Neural progenitor cell (in vitro differentiated cells): ENCODE results near the gene GCN1. TPM values are rescaled to one million over a fixed set of nuclear protein-coding genes. Genes with fewer than 3 reads are reported as not detected.
A peak's percentile ranks its signal among the peaks of the same experiment; 100 is the strongest.

Source experiments
- DNase-seq: peaks from one replicate; pipeline ENCODE4 v3.0.0-alpha.2; 2016; ENCODE audit warnings: low spot score
- H2AFZ ChIP-seq: fragments of 200-600 bp; sonication (generic); replicated peaks from 2 replicates; pipeline ENCODE4 v1.6.1; 2016; ENCODE audit warnings: antibody characterized with exemption
- H3F3A ChIP-seq: fragments of 200-600 bp; sonication (generic); 2 replicates; pipeline ENCODE4 v1.6.1; 2016; ENCODE audit warnings: antibody characterized with exemption, low read depth
- H3K27ac ChIP-seq: fragments of 200-600 bp; sonication (generic); 2 replicates; pipeline ENCODE4 v1.5.1; 2016; ENCODE audit warnings: mild to moderate bottlenecking
- H3K27me3 ChIP-seq: fragments of 200-600 bp; sonication (generic); 2 replicates; pipeline ENCODE4 v1.6.1; 2016; ENCODE audit warnings: mild to moderate bottlenecking, moderate library complexity
- H3K36me3 ChIP-seq: fragments of 200-600 bp; sonication (generic); 2 replicates; pipeline ENCODE4 v1.5.1; 2016
- H3K4me1 ChIP-seq: fragments of 200-600 bp; sonication (generic); 2 replicates; pipeline ENCODE4 v1.6.1; 2016; ENCODE audit warnings: mixed run types
- H3K4me2 ChIP-seq: fragments of 200-600 bp; sonication (generic); 2 replicates; pipeline ENCODE4 v1.6.1; 2016
- H3K4me3 ChIP-seq: fragments of 200-600 bp; sonication (generic); 2 replicates; pipeline ENCODE4 v1.5.1; 2016
- H3K79me2 ChIP-seq: fragments of 200-600 bp; sonication (generic); 2 replicates; pipeline ENCODE4 v1.6.1; 2016; ENCODE audit warnings: low read depth
- H3K9ac ChIP-seq: fragments of 200-600 bp; sonication (generic); 2 replicates; pipeline ENCODE4 v1.6.1; 2016
- H3K9me3 ChIP-seq: fragments of 200-600 bp; sonication (generic); 2 replicates; pipeline ENCODE4 v1.5.1; 2016; ENCODE audit warnings: low read depth
- H4K20me1 ChIP-seq: fragments of 200-600 bp; sonication (generic); 2 replicates; pipeline ENCODE4 v1.6.1; 2016; ENCODE audit warnings: low read depth
- H3K27ac Mint-ChIP-seq: 3 replicates; pipeline ENCODE4 v1.8.0; 2021; ENCODE audit warnings: mixed read lengths
- H3K27me3 Mint-ChIP-seq: 2 replicates; pipeline ENCODE4 v1.8.0; 2022; ENCODE audit warnings: low read depth, mild to moderate bottlenecking, inconsistent platforms, moderate library complexity, mixed read lengths; ENCODE audit not compliant: insufficient read depth
- H3K36me3 Mint-ChIP-seq: 3 replicates; pipeline ENCODE4 v1.8.0; 2021; ENCODE audit warnings: mixed read lengths
- H3K4me1 Mint-ChIP-seq: 3 replicates; pipeline ENCODE4 v1.8.0; 2021; ENCODE audit warnings: mixed read lengths
- H3K4me3 Mint-ChIP-seq: 3 replicates; pipeline ENCODE4 v1.8.0; 2021; ENCODE audit warnings: mild to moderate bottlenecking, moderate library complexity, mixed read lengths
- H3K9me3 Mint-ChIP-seq: 3 replicates; pipeline ENCODE4 v1.8.0; 2020; ENCODE audit warnings: mixed read lengths
- CTCF ChIP-seq: fragments of 200-600 bp; sonication (generic); IDR thresholded peaks from 2 replicates; pipeline ENCODE4 v1.5.1; 2017; ENCODE audit warnings: antibody characterized with exemption, mild to moderate bottlenecking
- EZH2 ChIP-seq: fragments of 200-600 bp; sonication (generic); IDR thresholded peaks from 2 replicates; pipeline ENCODE4 v1.6.1; 2017; ENCODE audit warnings: antibody characterized with exemption, mild to moderate bottlenecking, moderate library complexity
- EZH2phosphoT487 ChIP-seq: fragments of 200-600 bp; sonication (generic); IDR thresholded peaks from 2 replicates; pipeline ENCODE4 v1.6.1; 2017; ENCODE audit warnings: antibody characterized with exemption
- total RNA-seq: library from RNA; depleted of rRNA; stranded (reverse); fragments of >200 nt; gene quantifications from 2 replicates; pipeline ENCODE4 v1.2.3, GENCODE V29; 2015; ENCODE audit warnings: low replicate concordance

The GCN1 gene
- total RNA-seq, 1 donor from 2014 or later: 60.9 TPM

DNA sequence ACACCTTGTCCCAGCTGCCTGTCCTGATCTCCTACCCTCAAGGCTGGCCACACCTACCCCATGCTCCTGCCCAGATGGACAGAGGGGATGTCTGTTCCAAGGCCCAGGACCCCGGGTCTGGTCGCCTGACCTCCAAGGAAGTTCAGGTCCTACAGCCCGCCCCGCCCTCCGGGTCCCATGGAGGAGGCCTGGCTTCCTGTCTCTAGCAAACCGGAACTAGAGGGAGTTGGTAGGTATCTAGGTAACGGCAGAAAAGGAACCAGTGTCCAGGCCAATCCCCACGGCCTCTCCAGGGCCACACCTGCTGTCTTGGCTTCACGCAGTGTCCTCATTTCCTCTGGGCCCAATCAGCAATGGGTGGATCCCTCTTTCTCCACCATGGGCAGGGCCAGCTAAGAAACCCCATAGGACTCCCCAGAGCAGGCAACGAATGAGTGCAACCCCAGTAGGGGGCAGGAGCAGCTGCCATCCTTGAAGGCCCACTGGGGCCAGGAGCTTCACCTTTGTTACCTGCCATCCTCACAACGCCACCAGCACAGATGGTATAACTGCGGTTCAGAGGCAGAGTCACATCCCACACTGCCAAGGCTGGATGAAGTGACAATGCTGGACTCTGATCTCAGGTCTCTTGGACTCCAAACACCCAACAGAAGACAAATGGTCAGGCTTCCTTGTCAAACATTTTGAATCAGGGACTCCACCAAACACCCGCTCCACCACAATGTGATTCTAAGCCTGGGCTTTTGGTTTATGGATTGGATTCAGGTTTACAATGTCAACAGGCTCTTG is 31.5 kb upstream of the GCN1 start:
- Mint-ChIP-seq H3K36me3 (peaks cover 5% of the 10 kb centered on the region), H3K27ac (no peak overlapping the region), H3K9me3 (no peaks in the 10 kb centered on the region), H3K4me1 (peaks cover 51% of the 10 kb centered on the region), H3K4me3 (peak overlapping the region; percentile 66), H3K27me3 (peaks cover 7% of the 10 kb centered on the region)
- Histone ChIP-seq H3K9me3 (no peaks in the 10 kb centered on the region), H3K79me2 (no peaks in the 10 kb centered on the region), H3F3A (peaks cover 44% of the 10 kb centered on the region), H3K4me2 (peak overlapping the region; percentile 44), H3K9ac (no peak overlapping the region), H3K4me3 (no peak overlapping the region), H3K36me3 (no peaks in the 10 kb centered on the region), H4K20me1 (peaks cover 55% of the 10 kb centered on the region), H3K4me1 (peaks cover 51% of the 10 kb centered on the region), H3K27me3 (no peaks in the 10 kb centered on the region), H2AFZ (no peak overlapping the region), H3K27ac (no peak overlapping the region)
- DNase-seq: no peak
- TF ChIP-seq CTCF (no peak), EZH2 (no peak), EZH2phosphoT487 (no peak)

DNA sequence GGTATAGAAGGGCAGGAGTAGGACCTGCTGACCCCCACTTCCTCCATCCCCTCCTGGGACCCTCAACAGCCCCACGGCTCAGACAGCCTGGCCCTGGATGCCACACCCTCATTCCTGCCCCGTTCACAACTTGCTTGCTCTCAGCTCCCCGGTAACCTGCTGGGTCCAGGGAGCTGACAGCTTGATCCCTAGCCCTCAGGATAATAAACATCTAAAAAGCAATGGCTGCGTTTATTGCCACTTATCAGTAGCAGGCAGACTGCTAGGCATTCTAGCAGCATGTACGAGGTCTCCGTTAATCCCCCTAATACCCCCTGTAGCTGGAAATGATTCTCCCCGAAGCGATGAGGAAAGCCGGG is 30.7 kb upstream of the GCN1 start:
- H3K4me1 Mint-ChIP-seq: peaks cover 46% of the 10 kb centered on the region
- no peak overlapping the region for H3K27ac ChIP-seq
- H3K36me3 Mint-ChIP-seq: peaks cover 5% of the 10 kb centered on the region
- peak overlapping the region; percentile 86 for H3K27ac Mint-ChIP-seq
- H3K4me3 ChIP-seq: no peak overlapping the region
- peaks cover 35% of the 10 kb centered on the region for H3F3A ChIP-seq
- TF ChIP-seq EZH2phosphoT487 (no peak), CTCF (no peak), EZH2 (no peak)
- H4K20me1 ChIP-seq: peaks cover 49% of the 10 kb centered on the region
- H3K79me2 ChIP-seq: no peaks in the 10 kb centered on the region
- H3K36me3 ChIP-seq: no peaks in the 10 kb centered on the region
- H3K4me2 ChIP-seq: peak overlapping the region; percentile 44
- peak; percentile 73 for DNase-seq
- no peak overlapping the region for H2AFZ ChIP-seq
- peaks cover 11% of the 10 kb centered on the region for H3K27me3 Mint-ChIP-seq
- no peaks in the 10 kb centered on the region for H3K9me3 ChIP-seq
- H3K4me3 Mint-ChIP-seq: peak overlapping the region; percentile 46
- H3K27me3 ChIP-seq: no peaks in the 10 kb centered on the region
- H3K9ac ChIP-seq: no peak overlapping the region
- H3K4me1 ChIP-seq: peaks cover 42% of the 10 kb centered on the region
- H3K9me3 Mint-ChIP-seq: no peaks in the 10 kb centered on the region

- peaks cover 29% of the 10 kb centered on the region for H3F3A ChIP-seq
- peaks cover 36% of the 10 kb centered on the region for H3K4me1 ChIP-seq
- H3K27me3 ChIP-seq: no peaks in the 10 kb centered on the region
- Mint-ChIP-seq H3K9me3 (no peaks in the 10 kb centered on the region), H3K27ac (peak overlapping the region; percentile 86), H3K4me1 (peaks cover 40% of the 10 kb centered on the region), H3K36me3 (peaks cover 5% of the 10 kb centered on the region), H3K27me3 (peaks cover 11% of the 10 kb centered on the region), H3K4me3 (no peak overlapping the region)
- H3K9me3 ChIP-seq: no peaks in the 10 kb centered on the region
- no peaks in the 10 kb centered on the region for H3K36me3 ChIP-seq
- H3K79me2 ChIP-seq: no peaks in the 10 kb centered on the region
- H3K4me3 ChIP-seq: no peak overlapping the region
- H2AFZ ChIP-seq: no peak overlapping the region
- no peak overlapping the region for H3K9ac ChIP-seq
- H4K20me1 ChIP-seq: peaks cover 42% of the 10 kb centered on the region
- DNase-seq: no peak
- no peak for TF ChIP-seq EZH2phosphoT487
- TF ChIP-seq CTCF: no peak
- no peak for TF ChIP-seq EZH2
- H3K4me2 ChIP-seq: peak overlapping the region; percentile 44
- no peak overlapping the region for H3K27ac ChIP-seq
Measured at GRCh38 chr12:120224304-120225199, 30.0 kb upstream of the GCN1 start.
